NCI-H146 treated with DMSO at 0.1 percent for 48 hours (cell line): ENCODE measurements around the gene CEP104.

Source experiments
- DNase-seq: peaks from one replicate; lab custom pipeline; 2025; ENCODE audit not compliant: unreplicated experiment; lab: John Stamatoyannopoulos, UW

Gene CEP104

DNA sequence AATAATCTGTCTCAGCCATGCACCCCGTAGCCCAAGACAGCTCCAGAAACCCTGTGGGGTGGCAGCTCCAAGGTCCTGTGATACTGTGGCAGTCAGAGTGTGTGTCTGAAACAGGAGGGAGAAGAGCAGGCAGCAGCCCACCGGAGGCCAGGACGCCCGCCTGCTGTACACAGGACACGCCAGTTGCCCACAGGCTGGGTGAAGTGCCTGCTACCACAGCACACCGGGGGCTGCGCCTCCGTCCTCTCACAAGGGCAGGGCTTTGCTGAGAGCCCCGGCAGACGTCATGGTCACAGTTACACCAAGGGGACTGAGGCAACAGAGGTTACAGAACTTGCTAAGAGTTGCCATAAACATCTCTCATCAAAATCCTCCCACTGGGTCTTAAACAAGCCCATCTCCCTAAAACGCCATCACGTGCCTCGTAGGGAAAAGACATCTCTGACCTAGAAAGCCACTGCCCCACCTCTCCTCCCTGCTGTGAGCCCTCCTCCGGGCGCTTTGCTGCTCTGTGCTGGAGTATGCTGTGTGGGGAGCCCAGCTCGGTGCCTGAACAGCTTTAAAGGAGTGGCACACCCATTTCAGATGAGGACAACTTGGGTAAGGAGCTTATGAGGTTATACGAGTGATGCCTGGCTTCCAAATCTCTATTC is 37.7 kb upstream of the CEP104 start:
- DNase-seq = no peak

DNA sequence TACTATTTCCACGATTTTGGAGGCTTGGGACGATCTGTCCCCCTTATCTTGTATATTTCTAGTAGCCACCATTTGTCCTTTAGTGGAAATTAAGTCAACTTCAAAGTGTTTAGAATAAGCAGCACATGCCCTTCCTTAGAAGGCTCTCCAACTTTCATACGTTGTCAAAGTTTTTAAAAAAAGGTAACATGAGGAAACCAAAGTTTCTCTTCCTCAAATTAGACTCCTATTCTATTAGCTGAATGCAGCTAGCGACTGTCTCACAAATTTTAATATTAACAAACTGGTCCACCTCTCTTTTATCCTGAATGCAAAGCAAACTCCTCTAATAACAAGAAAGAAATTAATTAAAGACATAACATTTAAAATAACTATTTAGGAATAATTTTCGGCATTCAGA is 36.2 kb upstream of the CEP104 start:
- no peak for DNase-seq

DNA sequence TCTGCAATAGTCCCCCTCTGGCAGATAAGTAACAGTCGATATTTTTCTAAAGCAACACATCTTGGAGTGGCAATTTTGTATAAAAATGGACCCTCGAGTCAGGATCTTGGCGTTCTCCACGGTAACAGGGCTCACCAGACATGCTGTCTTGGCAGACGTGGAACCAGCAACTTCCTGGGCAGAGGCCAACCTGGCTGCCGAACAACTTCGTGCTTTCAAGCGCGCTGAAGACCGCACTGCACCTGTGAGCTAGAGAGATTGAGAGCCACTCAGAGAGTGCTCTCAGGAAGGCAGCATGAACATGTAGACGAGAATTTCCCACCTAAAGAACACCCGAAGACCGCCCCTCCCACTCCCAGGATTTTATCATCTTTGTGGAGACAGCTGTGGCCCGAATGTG is 35.7 kb upstream of the CEP104 start:
- no peak for DNase-seq

DNA sequence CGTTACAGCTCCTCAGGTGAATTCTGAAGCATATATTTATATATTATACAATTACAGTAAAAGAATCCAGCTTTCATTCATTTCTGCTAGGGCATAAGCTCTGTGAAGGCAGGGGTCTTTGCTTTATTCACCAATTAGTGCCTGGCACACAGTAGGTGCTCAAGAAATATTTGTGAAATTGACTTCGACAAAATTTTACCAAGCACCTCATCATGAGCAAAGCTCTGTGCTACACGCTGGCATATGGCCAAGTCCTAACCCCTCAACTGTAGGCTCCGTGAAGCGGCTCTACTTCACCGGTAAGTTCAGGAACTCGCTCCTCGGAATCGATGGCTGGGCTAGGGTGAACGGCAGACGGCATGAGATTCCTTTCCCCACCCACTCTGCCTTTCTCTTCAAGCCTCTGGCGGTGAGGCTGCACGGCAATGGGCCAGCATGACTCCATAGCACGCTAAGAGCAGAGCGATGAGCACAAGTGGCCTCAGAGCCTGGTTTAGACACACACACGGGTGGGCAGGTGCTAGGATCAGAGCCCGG is 34.4 kb upstream of the CEP104 start:
- DNase-seq = no peak

DNA sequence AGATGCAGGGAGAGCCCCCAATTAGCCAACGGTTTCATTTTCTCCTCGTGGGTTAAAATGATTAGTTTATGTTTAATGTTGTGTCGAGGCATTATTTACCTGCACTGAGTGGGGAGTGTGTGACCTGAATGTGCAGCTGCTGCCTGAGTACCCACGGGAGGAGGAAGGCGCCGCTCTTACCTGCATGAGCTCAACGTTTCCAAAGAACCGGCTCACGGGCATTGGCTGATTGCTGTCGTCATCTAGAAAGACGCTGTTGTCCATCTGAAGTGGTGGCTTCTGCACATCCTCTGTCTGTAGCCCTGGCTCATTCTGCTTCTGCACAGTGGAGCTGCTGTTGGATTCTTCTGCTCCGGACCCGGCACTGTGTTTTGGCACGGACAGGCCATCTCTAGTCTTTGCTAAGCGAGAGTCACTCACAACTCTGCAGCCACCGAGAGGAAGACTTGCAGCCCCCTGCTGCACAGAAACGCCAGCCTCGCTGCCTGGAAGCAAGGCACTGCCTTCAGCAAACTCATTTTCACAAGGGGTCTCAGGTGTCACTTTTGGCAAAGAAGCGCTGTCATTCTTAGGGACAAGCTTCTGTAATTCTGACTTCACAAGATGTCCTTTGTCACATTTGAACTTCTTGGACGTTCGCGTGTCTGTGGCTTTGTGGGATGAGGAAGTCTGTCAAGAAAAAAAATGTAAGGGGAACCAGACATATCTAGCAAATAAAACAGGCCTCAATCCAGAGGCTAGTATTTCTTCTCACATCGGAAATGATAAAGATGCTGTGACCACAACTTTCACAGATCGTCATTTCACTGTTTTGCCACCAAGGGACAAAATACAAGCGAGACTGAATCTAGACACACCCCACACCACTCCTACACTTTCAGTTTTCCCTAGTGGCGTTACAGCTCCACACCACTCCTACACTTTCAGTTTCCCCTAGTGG is 33.6 kb upstream of the CEP104 start:
- no peak for DNase-seq

DNA sequence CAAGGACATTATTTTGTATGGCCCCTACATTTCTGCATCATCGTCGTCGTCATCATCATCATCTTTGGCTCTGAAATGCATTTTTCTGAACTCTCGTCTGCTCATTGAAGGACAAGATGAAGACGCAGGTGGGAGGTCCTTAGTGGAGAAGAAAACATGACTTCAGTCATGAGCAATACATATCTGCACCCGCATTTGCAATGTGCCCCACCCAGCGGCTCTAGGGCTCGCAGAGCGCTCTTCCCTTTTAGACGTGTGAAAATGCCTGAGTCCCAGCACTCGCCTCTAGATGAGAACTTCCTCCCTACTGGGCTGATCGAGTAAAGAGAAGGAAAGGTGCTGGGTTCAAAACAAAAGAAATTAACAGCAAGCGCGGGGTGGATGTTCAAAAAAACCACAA is 32.9 kb upstream of the CEP104 start:
- no peak for DNase-seq

DNA sequence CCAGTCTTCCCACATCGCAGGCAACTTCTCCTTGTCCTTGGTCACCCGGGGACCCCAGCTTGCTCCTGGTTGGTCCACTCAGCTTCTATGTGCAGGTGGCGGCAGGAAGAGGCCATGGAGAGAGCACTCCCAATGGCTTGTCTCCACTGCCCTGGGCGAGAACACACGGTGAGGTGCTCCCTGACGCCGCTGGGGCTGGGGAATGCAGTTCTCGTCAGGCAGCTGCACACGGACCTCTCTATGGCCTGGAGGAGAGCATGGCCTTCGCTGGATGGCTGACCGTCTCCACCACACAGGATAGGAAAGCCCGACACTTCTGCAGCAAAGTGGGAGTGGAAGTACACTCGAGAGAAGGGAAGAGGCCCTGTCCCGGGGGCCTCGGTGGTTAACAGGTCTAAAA is 31.3 kb upstream of the CEP104 start:
- DNase-seq = no peak

DNA sequence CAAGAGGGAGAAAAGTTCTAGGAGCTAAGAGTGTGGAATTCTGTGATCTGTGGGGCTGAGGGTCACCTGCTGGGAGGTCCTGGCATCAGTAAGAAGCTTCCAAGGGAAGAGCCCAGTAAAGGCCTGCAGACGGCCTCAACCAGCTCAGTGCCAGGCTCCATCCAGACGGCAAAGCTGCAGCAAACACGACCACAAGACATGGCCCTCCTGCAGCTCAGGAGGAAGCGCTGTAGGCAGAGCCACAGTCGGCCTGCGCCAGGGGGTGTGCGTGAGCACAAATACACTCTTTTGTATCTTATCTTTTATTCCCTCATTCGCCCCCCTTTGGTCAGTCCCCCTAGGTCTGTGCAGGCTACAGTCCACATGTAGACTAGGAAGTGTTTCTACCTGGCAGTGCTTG is 29.7 kb upstream of the CEP104 start:
- DNase-seq = no peak

DNA sequence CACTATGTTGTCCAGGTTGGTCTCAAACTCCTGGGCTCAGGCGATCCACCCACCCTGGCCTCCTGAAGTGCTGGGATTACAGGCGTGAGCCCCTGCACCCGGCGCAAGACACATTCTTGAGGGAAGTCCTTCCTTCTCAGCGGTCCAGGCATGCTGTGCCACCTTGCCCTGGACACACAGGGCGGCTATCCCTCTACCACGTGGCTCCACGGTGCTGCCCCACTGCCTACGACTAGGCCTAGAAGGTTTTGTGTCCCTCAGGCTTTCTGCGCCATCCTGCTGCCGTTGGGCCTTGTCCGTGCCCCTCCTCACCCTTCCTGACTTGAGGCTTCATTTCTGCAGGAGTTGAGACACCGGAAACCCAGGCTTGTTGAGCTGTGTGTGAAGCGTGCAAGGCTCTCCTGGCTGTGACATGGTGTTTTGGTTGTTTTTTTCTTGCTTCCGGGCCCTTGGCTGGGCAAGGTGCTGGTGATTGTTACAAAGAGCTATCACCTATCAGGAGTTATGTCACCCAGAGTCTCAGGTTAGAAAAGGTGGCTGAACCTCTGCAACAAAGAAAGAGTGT is 29.2 kb upstream of the CEP104 start:
- no peak for DNase-seq

DNA sequence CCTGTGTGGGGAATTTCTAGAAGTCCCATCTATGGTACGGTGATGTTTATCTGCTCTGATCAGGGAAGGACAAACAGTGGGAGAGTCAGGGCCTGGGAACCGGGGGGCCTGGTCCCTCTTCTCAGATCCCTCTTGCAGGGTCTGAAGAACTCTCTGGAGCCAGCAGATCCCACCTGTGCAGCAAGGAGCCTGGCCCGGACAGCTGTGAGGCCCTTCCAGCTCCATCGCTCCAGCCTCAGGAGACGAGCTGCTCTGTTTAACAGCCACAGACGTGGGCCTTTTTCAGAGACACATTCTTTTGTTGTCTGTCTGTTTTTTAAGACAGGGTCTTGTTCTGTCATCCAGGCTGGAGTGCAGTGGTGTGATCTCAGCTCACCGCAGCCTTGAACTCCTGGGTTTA is 28.6 kb upstream of the CEP104 start:
- no peak for DNase-seq

DNA sequence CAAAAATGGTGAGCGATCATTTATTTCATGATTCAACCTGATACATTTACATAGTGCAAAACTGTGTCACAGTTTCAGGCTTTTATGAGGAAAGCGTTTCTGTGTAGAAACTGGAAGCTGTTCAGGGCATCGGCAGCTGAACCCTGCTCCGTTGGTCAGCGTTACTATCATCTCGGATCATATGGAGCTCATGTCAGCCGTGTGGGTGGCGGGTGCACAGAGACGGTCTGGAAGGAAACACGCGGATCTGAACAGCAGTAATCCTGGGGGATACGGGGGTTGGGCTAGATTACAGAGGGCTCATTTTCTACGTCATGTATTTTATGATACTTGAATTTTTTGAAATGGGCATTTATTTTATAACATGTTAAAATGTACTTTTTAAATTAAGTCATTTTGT is 28.0 kb upstream of the CEP104 start:
- DNase-seq = no peak

DNA sequence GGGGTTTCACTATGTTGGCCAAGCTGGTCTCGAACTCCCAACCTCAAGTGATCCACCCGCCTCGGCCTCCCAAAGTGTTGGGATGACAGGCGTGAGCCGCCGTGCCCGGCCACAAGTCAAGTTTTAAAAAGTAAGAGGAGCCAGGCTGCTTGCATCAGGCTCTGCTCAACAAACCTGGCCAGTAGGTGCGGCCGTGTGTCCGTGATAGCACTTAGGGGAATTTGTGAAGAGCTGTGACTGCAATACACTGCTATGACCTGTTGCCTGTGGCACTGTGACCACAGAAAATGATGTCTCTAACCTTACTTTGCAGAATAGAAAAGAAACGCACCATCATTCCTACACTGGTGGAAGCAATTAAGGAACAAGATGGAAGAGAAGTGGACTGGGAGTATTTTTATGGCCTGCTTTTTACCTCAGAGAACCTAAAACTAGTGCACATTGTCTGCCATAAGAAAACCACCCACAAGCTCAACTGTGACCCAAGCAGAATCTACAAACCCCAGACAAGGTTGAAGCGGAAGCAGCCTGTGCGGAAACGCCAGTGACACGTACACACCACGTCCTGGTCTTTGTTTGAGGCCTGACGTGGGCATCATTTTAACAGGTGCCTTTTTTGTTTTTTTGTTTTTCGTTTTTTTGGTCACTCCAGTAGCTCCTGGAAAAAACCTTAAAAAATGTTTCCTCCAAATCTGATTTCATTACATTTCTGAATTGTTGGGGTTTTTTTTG is 26.3 kb upstream of the CEP104 start:
- DNase-seq = no peak

DNA sequence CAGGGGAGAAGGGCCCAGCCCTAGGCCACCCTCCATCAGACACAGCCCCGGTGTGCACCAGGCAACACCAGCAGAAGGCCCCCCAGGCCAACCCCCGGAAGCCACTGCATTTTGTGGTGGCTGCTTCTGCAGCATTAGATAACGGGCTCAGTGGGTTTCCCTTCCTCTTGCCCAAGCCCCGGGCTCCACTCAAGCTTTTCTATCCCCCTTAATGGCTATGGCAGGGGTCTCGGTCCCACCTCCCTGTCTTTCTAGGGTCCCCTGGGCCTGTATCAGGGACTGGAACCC is 24.1 kb upstream of the CEP104 start:
- DNase-seq = no peak

DNA sequence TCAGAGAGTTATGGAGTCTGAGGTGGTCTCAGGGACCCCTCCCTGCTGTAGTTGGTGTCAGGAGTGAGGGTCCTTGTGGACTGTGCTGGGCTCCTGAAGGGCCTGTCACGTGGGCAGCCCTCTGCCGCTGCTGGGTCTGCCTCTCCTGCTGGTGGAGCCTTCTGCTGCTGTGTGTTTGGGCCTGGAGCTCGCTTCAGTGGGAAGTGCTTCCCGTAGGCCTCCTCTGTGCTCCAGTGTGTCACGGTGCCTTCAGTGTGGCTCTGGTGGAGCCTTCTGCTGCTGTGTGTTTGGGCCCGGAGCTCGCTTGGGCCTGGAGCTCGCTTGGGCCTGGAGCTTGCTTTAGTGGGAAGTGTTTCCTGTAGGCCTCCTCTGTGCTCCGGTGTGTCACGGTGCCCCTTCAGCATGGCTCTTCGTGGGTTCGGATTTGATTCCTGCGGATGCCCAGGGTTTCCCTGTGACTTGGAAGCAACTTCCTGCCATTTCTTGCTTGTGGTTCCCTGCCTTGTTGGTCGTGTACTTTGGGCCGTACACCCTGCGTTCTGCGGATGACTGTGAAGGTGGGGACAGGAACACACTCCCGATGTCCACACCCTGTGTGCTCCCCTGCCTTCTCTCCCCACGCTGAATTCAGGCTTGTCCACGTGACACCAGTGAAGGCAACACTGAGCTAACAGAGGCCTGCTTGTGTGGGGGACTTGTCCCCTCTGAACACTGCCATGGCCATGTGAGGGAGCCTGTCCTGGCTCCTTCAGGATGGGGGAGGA is 23.6 kb upstream of the CEP104 start:
- no peak for DNase-seq

DNA sequence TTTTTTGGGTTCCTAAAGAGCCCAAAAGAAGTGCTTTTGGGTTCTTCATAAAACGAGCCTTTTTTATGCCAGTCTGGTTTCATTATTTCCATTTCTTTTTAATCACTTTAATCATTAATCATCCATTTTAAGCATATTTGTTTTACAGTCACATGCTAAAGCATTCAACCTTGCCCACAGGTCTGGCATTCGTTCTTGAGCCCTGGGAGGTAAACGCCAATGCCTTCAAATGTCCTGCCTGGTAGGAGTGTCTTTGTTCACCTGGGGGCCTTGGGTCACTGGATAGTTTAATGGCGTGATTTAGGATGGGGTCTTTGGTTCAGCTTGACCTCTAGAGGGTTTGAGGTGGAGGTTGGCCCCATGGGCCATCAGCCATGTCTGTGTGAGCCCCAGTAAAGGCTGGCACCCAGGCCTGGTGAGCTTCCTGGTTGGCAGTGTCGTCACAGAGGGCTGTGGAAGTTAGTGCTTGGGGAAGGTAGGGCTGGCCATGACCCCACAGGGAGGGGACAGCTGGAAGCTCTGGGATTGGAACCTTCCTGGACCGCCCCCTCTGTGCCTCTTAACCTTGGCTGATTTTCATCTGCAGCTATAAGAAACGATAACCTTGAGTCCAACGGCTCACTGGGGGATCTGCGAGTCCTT is 22.9 kb upstream of the CEP104 start:
- DNase-seq = no peak

DNA sequence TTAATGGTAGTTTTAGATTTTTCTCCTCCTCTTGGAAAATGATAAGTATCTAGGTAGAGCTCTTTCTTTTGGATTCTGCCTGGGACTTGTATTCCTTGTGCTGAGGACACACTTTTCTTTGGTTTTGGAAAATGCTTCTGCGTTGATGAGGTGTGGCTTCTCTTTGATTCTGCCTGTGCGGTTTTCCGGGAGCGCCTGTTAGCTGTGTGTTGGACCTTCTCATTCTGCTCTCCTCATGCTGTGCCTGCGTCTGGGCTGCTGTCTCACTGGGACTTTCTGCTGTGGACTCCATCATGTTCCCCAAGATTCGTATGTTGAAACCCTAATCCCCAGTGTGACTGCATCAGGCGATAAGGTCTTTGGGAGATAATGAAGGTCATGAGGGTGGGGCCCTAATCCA is 22.1 kb upstream of the CEP104 start:
- DNase-seq = no peak

DNA sequence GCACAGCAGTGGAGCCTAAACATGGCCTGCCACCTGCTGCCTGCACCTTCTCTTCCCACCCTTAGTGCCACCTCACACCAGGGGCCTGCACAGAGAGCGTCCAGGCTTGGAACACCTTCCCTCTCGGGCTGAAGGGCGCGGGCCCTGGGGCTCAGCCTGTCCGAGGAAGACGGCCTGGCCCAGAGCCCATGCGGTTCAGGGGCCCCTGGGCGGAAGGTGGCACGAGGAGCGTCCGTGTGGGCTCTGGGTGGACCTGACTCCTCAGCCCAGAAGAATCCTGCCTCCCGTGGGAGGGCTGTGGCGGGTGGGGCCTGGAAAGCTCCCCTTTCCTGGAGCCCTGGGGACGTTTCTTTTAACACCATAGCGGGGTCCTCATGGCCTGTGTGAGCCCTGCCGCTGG is 19.7 kb upstream of the CEP104 start:
- no peak for DNase-seq

DNA sequence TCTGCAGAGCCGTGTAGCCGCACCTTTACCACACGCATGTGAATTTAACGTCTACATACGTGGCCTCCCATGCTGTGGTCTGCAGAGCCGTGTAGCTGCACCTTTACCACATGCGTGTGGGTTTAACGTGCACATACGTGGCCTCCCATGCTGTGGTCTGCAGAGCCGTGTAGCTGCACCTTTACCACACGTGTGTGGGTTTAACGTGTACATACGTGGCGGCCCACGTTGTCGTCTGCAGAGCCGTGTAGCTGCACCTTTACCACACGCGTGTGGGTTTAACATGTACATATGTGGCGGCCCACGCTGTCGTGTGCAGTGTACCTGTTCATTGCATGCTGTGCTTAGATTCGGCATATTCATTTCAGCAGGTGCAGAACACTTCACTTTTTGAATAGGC is 17.7 kb upstream of the CEP104 start:
- no peak for DNase-seq

DNA sequence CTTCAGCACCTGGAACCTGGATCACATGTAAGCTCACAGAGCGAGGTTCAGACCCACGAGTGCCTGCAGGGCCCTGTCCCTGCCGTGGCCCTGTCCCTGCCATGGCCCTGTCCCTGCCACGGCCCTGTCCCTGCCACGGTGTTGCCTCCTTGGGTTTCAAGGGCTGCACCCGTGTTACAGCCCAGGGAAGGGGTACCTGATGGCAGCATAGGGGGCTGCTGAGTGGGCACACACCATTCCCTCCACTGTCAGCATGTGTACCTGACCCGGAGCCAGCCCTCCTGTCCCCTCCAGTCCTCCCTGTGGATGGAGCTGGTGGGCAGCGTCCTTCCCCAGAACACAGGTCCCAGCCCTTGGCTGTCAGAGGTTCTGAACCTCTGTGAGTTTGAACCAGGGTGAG is 15.5 kb upstream of the CEP104 start:
- DNase-seq = no peak

DNA sequence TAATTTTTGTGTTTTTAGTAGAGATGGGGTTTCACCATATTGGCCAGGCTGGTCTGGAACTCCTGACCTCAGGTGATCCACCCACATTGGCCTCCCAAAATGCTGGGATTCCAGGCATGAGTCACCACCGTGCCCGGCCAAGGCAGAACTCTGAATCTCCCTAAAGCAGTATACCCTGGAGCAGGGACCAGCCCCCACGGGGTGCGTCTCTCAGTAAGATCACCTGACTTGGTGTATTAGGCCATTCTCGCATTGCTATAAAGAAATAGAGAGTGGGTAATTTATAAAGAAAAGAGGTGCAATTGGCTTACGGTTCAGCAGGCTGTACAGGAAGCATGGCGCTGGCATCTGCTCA is 14.4 kb upstream of the CEP104 start:
- no peak for DNase-seq
